GM23338 (cell line): Measurements from ENCODE around the gene ZNF644.

Experiments
- CREB1 ChIP-seq: fragments of 250-450 bp; sonication (Bioruptor Pico); IDR thresholded peaks from 2 replicates; pipeline ENCODE4 v1.5.0; 2020; ENCODE audit warnings: low read depth, mild to moderate bottlenecking, moderate library complexity
- EZH2 ChIP-seq: fragments of 200-600 bp; sonication (generic); IDR thresholded peaks from one replicate; pipeline ENCODE4 v1.8.0; 2017; ENCODE audit warnings: antibody characterized with exemption, mild to moderate bottlenecking, low read depth; ENCODE audit not compliant: unreplicated experiment
- EZH2phosphoT487 ChIP-seq: fragments of 200-600 bp; sonication (generic); IDR thresholded peaks from one replicate; pipeline ENCODE4 v1.8.1; 2018; ENCODE audit warnings: antibody characterized with exemption; ENCODE audit not compliant: unreplicated experiment
- JUNB ChIP-seq: IDR thresholded peaks from one replicate; pipeline ENCODE4 v1.6.1; 2016; ENCODE audit warnings: antibody characterized with exemption; ENCODE audit not compliant: unreplicated experiment
- NANOG ChIP-seq: IDR thresholded peaks from 2 replicates; pipeline ENCODE4 v1.6.1; 2016; ENCODE audit warnings: antibody characterized with exemption, borderline replicate concordance
- POLR2AphosphoS5 ChIP-seq: IDR thresholded peaks from 2 replicates; pipeline ENCODE4 v1.6.1; 2016; ENCODE audit warnings: antibody characterized with exemption, low read depth
- STAT1 ChIP-seq: IDR thresholded peaks from one replicate; pipeline ENCODE4 v1.6.1; 2016; ENCODE audit warnings: antibody characterized with exemption; ENCODE audit not compliant: unreplicated experiment
- ZNF114 ChIP-seq: fragments of 250-450 bp; sonication (Bioruptor Pico); IDR thresholded peaks from 2 replicates; pipeline ENCODE4 v1.5.0; 2020; ENCODE audit warnings: mild to moderate bottlenecking, moderate library complexity
- ZNF331 ChIP-seq: fragments of 250-450 bp; sonication (Bioruptor Pico); IDR thresholded peaks from 2 replicates; pipeline ENCODE4 v1.5.0; 2020; ENCODE audit warnings: low read depth, mild to moderate bottlenecking, moderate library complexity
- TF ChIP-seq, protein P1 (sequence below), 2 experiments: fragments of 200-600 bp in 1 of 2; sonication (generic) in 1 of 2; conservative IDR thresholded peaks; 2 replicates each; pipeline versions ENCODE4 v1.5.1 to v1.6.1; 2016 to 2017; ENCODE audit warnings: antibody characterized with exemption in 2 of 2, low read depth in 2 of 2, mild to moderate bottlenecking in 2 of 2, moderate library complexity in 1 of 2
- TF ChIP-seq, protein P2 (sequence below): IDR thresholded peaks from one replicate; pipeline ENCODE4 v1.6.1; 2018; ENCODE audit warnings: antibody characterized with exemption; ENCODE audit not compliant: unreplicated experiment
- TF ChIP-seq, protein P3 (sequence below): fragments of 250-450 bp; sonication (Bioruptor Pico); IDR thresholded peaks from 2 replicates; pipeline ENCODE4 v1.5.0; 2020; ENCODE audit warnings: mild to moderate bottlenecking, moderate library complexity

DNA sequence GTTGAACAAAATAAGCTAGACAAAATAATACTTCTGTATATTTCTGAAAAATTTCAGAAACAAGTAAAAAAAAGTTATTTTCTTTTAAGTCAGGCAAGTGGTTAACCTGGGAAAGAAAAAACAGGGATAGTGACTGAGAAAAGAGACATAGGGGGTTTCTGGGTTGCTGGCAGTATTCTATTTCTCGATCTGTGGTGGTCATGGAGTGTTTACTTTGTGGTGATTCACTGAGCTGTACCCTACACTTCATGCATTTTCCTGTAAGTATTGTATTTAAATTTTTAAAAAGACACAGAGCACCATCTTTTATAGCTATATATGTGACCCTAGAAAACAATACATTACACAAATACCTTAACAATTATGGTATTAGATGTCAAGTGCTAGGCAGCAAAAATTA is 58.2 kb downstream of the ZNF644 start:
- TF ChIP-seq, protein P1, sequence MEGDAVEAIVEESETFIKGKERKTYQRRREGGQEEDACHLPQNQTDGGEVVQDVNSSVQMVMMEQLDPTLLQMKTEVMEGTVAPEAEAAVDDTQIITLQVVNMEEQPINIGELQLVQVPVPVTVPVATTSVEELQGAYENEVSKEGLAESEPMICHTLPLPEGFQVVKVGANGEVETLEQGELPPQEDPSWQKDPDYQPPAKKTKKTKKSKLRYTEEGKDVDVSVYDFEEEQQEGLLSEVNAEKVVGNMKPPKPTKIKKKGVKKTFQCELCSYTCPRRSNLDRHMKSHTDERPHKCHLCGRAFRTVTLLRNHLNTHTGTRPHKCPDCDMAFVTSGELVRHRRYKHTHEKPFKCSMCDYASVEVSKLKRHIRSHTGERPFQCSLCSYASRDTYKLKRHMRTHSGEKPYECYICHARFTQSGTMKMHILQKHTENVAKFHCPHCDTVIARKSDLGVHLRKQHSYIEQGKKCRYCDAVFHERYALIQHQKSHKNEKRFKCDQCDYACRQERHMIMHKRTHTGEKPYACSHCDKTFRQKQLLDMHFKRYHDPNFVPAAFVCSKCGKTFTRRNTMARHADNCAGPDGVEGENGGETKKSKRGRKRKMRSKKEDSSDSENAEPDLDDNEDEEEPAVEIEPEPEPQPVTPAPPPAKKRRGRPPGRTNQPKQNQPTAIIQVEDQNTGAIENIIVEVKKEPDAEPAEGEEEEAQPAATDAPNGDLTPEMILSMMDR (conservative IDR thresholded peaks at IDR 0.05; ENCODE audit: low read depth in 2 of 2): no peak
- TF ChIP-seq POLR2AphosphoS5 (no peak), EZH2 (no peak), NANOG (no peak), ZNF331 (CRISPR knock-in tag) (no peak), EZH2phosphoT487 (no peak), JUNB (no peak), ZNF114 (CRISPR knock-in tag) (no peak), CREB1 (no peak), STAT1 (no peak)
- TF ChIP-seq, protein P2, sequence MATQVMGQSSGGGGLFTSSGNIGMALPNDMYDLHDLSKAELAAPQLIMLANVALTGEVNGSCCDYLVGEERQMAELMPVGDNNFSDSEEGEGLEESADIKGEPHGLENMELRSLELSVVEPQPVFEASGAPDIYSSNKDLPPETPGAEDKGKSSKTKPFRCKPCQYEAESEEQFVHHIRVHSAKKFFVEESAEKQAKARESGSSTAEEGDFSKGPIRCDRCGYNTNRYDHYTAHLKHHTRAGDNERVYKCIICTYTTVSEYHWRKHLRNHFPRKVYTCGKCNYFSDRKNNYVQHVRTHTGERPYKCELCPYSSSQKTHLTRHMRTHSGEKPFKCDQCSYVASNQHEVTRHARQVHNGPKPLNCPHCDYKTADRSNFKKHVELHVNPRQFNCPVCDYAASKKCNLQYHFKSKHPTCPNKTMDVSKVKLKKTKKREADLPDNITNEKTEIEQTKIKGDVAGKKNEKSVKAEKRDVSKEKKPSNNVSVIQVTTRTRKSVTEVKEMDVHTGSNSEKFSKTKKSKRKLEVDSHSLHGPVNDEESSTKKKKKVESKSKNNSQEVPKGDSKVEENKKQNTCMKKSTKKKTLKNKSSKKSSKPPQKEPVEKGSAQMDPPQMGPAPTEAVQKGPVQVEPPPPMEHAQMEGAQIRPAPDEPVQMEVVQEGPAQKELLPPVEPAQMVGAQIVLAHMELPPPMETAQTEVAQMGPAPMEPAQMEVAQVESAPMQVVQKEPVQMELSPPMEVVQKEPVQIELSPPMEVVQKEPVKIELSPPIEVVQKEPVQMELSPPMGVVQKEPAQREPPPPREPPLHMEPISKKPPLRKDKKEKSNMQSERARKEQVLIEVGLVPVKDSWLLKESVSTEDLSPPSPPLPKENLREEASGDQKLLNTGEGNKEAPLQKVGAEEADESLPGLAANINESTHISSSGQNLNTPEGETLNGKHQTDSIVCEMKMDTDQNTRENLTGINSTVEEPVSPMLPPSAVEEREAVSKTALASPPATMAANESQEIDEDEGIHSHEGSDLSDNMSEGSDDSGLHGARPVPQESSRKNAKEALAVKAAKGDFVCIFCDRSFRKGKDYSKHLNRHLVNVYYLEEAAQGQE: no peak
- TF ChIP-seq, protein P3, sequence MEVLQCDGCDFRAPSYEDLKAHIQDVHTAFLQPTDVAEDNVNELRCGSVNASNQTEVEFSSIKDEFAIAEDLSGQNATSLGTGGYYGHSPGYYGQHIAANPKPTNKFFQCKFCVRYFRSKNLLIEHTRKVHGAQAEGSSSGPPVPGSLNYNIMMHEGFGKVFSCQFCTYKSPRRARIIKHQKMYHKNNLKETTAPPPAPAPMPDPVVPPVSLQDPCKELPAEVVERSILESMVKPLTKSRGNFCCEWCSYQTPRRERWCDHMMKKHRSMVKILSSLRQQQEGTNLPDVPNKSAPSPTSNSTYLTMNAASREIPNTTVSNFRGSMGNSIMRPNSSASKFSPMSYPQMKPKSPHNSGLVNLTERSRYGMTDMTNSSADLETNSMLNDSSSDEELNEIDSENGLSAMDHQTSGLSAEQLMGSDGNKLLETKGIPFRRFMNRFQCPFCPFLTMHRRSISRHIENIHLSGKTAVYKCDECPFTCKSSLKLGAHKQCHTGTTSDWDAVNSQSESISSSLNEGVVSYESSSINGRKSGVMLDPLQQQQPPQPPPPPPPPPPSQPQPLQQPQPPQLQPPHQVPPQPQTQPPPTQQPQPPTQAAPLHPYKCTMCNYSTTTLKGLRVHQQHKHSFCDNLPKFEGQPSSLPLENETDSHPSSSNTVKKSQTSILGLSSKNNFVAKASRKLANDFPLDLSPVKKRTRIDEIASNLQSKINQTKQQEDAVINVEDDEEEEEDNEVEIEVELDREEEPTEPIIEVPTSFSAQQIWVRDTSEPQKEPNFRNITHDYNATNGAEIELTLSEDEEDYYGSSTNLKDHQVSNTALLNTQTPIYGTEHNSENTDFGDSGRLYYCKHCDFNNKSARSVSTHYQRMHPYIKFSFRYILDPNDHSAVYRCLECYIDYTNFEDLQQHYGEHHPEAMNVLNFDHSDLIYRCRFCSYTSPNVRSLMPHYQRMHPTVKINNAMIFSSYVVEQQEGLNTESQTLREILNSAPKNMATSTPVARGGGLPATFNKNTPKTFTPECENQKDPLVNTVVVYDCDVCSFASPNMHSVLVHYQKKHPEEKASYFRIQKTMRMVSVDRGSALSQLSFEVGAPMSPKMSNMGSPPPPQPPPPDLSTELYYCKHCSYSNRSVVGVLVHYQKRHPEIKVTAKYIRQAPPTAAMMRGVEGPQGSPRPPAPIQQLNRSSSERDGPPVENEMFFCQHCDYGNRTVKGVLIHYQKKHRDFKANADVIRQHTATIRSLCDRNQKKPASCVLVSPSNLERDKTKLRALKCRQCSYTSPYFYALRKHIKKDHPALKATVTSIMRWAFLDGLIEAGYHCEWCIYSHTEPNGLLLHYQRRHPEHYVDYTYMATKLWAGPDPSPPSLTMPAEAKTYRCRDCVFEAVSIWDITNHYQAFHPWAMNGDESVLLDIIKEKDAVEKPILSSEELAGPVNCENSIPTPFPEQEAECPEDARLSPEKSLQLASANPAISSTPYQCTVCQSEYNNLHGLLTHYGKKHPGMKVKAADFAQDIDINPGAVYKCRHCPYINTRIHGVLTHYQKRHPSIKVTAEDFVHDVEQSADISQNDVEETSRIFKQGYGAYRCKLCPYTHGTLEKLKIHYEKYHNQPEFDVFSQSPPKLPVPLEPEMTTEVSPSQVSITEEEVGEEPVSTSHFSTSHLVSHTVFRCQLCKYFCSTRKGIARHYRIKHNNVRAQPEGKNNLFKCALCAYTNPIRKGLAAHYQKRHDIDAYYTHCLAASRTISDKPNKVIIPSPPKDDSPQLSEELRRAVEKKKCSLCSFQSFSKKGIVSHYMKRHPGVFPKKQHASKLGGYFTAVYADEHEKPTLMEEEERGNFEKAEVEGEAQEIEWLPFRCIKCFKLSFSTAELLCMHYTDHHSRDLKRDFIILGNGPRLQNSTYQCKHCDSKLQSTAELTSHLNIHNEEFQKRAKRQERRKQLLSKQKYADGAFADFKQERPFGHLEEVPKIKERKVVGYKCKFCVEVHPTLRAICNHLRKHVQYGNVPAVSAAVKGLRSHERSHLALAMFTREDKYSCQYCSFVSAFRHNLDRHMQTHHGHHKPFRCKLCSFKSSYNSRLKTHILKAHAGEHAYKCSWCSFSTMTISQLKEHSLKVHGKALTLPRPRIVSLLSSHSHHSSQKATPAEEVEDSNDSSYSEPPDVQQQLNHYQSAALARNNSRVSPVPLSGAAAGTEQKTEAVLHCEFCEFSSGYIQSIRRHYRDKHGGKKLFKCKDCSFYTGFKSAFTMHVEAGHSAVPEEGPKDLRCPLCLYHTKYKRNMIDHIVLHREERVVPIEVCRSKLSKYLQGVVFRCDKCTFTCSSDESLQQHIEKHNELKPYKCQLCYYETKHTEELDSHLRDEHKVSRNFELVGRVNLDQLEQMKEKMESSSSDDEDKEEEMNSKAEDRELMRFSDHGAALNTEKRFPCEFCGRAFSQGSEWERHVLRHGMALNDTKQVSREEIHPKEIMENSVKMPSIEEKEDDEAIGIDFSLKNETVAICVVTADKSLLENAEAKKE (CRISPR knock-in tag): no peak
